GM20431 (cell line): ENCODE data around the gene LARP4.
"Not testable (repeated sequence)": the region's sequence is repeated elsewhere in the genome, so short reads cannot be mapped to it uniquely, and the experiment has no call there.

Experiments used
- in situ Hi-C: fragments of 300-500 bp; cut with MseI, MboI; formaldehyde crosslinking; loops from one replicate; pipeline ENCODE4 v1.15.0; 2020; ENCODE audit warnings: low sequenced_read_pairs; ENCODE audit not compliant: unreplicated experiment

LARP4 gene

DNA sequence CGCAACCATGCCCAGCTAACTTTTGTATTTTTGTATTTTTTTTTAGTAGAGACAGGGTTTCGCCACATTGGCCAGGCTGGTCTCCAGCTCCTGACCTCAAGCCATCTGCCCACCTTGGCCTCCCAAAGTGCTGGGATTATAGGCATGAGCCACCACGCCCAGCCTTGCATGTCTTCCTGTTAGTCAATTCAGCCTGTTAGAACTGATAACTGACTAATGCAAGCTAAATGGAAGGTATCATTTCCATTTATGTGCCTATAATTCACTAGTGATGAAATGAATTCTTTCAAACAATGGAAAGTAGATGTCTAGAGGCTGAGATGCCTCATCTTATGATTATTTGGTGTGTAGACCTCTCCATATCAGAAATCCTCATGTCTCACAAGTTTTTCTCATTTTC lies 66.8 kb downstream of the LARP4 start:
- in situ Hi-C loops, result no loop called here

- in situ Hi-C loops, result no loop called here
These were observed 76.7 kb downstream of the LARP4 start for GRCh38 chr12:50477241-50477832.

GRCh38 chr12:50482571-50482970 lies 81.9 kb downstream of the LARP4 start:
- in situ Hi-C loops, result no loop called here

GRCh38 chr12:50483488-50483887 lies 82.8 kb downstream of the LARP4 start:
- in situ Hi-C loops, result no loop called here

DNA sequence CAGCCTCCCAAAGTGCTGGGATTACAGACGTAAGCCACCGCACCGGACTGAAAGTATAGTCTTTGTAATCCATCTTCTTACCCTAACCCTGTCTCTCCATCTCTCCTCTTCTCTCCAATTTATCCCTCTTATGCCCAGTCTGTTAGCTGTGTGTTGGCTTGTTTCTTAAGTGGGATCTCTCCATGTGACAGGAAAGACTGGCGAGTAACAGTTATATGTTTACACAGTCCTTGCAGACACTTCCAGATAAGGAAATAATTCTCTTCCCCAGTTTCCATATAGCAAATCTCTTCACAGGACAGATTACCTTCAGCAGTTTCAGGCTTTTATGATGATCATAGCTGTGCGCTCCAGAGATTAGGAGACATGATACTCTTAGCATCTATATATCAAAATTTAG lies 88.1 kb downstream of the LARP4 start:
- in situ Hi-C loops, result no loop called here

DNA sequence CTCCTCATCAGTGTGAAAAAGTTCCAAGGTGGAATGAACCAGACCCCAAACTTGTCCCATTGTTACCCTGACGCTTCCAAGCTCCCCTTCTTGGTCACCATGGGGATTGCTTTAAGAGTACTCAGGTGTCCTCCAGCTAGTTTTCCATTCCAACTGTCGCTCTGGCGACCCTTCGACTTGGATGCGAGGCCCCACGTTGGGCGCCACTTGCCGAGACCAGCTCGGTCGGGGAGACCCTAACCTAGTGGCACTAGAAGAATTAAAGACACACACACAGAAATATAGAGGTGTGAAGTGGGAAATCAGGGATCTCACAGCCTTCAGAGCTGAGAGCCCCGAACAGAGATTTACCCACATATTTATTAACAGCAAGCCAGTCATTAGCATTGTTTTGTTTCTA lies 97.4 kb downstream of the LARP4 start:
- in situ Hi-C loops, result not testable (repeated sequence)

DNA sequence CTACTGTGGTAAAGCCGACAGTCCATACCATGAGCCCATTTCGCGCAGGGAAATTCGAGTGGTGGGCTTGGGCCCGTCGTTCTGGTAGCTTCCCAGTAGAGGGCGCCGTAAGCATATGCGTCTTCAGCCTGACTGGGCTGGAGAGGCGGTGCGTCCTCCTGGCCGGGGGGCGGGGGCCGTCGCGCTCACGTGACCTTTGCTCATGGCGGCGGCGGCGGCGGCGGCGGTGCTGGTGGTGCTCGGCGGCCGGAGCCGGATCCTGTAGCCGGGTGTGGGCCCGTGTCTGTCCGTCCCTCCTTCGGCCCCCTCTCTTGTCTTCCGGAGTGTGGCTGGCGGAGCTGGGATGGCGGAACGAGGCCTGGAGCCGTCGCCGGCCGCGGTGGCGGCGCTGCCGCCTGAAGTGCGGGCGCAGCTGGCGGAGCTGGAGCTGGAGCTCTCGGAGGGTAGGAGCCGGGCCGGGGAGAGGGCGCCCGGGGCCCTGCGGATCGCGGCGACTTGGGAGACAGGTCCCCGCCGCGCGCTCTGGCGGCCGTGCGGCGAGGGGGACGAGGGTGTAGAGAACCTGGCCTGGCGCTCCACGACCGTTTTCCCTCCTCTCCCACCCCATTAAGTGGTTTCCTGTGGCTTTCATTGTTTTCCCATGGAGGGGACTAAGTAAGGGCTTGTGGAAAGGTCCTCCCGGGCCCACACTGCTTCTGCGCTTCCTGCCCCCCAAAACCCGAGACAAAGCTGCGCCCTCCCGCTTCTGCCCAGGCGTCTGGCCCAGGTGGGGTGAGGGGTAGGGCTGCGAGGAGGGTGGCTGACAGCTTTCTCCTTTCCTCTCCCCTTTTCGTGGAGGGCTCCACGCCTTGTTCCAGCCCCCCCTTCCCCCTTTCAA lies 104.4 kb downstream of the LARP4 start, which contains the start of gene DIP2B:
DIP2B (plus strand) TSS at position 188 of the 877 bp plus-strand sequence; CDS start at position 344, 156 bp downstream.
- in situ Hi-C loops, result loop anchor here (10.0 kb wide), 1 partner anchor 130 kb away; no protein-coding TSS in a partner anchor

- in situ Hi-C loops, result loop anchor here (10.0 kb wide), 1 partner anchor 129 kb away; no protein-coding TSS in a partner anchor
These were observed 105.2 kb downstream of the LARP4 start for GRCh38 chr12:50505675-50506530.

- in situ Hi-C loops, result loop anchor here (10.0 kb wide), 1 partner anchor 128 kb away; no protein-coding TSS in a partner anchor
These were observed 106.2 kb downstream of the LARP4 start for GRCh38 chr12:50506753-50507473.

DNA sequence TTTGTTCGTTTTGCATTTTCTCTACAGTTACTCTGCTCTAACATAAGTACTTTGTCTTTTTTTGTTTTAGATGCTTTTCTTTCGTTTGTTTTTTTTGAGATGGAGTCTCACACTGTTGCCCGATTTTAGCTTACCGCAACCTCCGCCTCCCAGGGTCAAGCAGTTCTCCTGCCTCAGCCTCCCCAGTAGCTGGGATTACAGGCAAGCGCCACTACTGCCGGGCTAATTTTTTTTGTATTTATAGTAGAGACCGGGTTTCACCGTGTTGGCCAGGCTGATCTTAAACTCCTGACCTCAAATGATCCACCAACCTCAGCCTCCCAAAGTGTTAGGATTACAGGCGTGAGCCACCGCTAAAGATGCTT lies 106.8 kb downstream of the LARP4 start:
- in situ Hi-C loops, result loop anchor here (10.0 kb wide), 1 partner anchor 127 kb away; no protein-coding TSS in a partner anchor

- in situ Hi-C loops, result loop anchor here (10.0 kb wide), 1 partner anchor 127 kb away; no protein-coding TSS in a partner anchor
These were observed 107.2 kb downstream of the LARP4 start for GRCh38 chr12:50507930-50508329.

DNA sequence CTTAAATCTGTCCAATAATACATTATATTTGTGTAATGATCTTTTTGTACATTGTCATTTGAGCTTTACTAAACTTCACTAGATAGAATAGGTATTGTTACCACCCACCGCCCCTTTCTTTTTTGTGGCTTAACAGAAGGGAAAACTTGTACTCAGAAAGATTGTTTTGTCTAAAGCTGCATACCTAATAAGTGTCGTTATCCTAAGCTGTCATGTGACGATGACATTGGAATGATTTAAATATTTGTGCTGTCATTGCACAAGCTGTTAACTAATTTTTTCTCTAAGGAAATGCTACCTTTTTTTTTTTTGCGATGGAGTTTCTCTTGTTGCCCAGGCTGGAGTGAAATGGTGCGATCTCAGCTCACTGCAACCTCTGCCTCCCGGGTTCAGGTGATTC lies 107.7 kb downstream of the LARP4 start:
- in situ Hi-C loops, result loop anchor here (10.0 kb wide), 1 partner anchor 126 kb away; no protein-coding TSS in a partner anchor

DNA sequence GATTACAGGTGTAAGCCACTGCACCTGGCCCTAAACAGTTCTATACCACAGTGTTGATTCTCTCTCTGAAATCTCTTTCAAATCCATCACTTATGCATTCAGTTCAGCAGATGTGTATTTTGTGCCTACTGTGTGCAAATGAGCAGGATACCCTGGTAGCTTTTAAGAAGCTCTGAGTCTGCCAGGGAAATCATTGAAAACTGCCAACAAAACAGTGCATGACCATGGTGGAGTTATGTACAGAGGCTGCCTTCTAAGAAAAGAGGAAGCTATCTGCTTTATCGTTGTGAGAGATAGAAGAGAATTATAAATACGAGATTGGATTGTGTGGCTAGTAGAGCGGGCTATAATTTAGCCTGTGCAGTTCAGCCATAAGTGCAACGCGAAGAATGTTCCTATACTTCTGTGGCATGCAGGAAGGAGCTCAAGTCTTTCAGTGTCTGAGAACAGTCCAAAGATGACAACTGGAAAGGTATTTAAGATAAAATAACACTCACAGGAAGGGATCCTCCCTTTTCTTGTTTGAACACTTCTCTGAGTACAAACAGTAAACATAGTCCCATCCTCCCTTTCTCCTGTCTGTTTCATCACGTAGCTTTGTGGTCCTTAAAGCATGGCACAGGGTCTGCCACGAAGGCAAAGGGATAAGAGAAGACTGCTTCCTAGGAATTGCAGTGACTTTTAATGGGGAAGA lies 108.4 kb downstream of the LARP4 start:
- in situ Hi-C loops, result loop anchor here (10.0 kb wide), 1 partner anchor 126 kb away; no protein-coding TSS in a partner anchor

DNA sequence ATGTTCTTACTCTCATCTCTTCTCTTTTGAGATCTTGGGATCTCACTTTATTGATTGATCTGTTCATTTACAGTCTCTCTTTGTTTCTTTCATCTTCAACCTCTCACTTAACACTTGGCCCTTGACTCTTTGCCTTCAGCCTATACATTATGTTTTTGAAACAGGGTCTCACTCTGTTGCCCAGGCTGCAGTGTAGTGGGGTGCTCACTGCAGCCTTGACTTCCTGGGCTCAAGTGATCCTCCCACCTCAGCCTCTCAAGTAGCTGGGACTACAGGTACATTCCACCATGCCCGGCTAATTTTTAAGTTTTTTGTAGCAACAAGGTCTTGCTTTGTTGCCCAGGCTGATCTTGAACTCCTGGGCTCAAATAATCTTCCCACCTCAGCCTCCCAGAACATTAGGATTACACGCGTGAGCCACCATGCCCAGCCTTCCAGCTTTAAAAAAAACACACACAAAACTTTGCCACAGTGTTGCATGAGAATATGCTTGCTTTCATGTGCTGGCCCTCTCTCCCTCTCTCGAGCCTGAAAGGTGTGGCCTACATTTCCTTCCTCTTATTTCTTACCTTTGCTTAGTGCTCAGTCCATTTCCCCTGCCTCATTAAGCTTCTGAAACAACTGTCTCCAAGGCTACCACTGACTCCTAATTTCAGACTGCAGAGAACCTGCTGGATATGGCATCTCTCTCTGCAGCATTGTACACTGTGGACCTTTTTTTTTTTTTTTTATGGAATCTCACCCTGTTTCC lies 114.0 kb downstream of the LARP4 start:
- in situ Hi-C loops, result no loop called here

GRCh38 chr12:50515587-50515986 lies 114.9 kb downstream of the LARP4 start:
- in situ Hi-C loops, result no loop called here

DNA sequence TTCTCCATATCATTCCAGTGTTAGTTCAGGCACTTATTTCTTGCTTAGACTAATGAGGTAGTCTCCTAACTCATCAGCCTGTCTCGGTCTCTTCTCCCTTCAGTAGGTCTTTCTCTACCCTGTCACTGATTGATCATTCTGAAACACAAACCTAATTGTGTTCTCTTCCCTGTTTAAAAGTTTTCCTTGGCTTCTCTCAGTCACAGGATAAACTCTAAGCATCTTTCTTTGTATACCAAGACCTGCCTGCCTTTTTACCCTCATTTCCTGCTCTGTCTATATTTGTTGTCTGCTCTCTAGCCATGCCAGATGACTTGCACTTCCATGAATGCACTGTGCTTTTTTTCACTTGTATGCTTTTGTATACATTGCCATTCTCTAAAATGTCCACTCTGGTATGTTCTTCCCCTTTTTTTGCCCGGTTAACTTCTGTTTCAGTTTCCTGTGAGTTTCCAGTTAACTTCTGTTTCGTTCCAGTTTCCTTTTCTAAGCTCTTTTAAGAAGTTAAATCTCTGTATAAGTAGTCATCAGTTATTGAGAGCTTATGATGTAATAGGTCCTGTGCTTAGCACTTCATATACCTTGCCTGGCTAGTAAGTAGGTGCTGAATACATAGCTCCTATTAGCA lies 116.8 kb downstream of the LARP4 start:
- in situ Hi-C loops, result no loop called here

DNA sequence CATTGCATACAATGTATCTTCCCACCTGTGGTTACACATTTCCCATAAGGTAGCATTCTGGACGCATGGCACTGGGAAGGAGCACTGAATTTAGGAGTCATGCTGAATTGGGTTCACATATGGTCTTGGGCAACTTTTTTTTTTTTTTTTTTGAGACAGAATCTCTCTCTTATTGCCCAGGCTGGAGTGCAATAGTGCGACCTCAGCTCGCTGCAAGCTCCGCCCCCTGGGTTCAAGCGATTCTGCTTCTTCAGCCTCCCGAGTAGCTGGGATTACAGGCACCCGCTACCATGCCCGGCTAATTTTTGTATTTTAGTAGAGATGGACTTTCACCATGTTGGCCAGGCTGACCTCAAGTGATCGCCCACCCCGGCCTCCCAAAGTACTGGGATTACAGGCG lies 117.4 kb downstream of the LARP4 start:
- in situ Hi-C loops, result no loop called here

DNA sequence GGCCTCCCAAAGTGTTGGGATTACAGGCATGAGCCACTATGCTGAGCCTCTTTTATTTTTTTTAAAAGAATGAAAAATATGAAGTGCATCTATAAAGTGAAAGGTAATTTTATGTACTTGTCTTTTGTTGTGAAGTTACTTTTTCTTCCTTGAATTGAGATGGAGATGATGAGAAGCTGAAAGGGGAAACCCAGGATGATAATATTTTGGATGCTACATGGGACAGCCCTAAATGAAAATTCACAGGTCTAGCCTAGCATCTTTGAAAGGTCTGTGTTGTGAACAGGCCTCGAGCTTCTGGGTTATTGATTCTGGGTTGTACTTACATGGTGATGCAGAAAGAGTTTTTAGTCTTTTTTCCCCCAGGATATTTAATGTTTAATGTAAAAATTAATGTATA lies 118.7 kb downstream of the LARP4 start:
- in situ Hi-C loops, result no loop called here
